GM06990 (cell line): ENCODE results near the gene ARID3A.

ENCODE experiments used
- DNase-seq: peaks from one replicate; pipeline ENCODE4 v3.0.0-alpha.2; 2011; ENCODE audit not compliant: insufficient read length; ENCODE audit errors: extremely low read depth
- H3K27me3 ChIP-seq: replicated peaks from 2 replicates; pipeline ENCODE4 v1.6.0; 2011; ENCODE audit warnings: low read length; ENCODE audit not compliant: control insufficient read depth, insufficient read depth
- H3K36me3 ChIP-seq: 2 replicates; pipeline ENCODE4 v1.5.1; 2011; ENCODE audit warnings: low read length; ENCODE audit not compliant: control insufficient read depth, insufficient read depth
- H3K4me3 ChIP-seq: replicated peaks from 2 replicates; pipeline ENCODE4 v1.5.1; 2011; ENCODE audit warnings: low read depth, mild to moderate bottlenecking, control low read depth, low read length
- TF ChIP-seq, protein P1 (sequence below): IDR thresholded peaks from 2 replicates; pipeline ENCODE4 v1.5.1; 2011; ENCODE audit warnings: low read length, control low read depth, mild to moderate bottlenecking, inconsistent platforms; ENCODE audit not compliant: insufficient read depth, poor library complexity, severe bottlenecking

Gene ARID3A

GRCh38 chr19:960020-960419 is 34.2 kb downstream of the ARID3A start:
- Histone ChIP-seq H3K27me3 (no peaks in the 10 kb centered on the region), H3K4me3 (no peak overlapping the region), H3K36me3 (peaks cover 43% of the 10 kb centered on the region)
- TF ChIP-seq, protein P1, sequence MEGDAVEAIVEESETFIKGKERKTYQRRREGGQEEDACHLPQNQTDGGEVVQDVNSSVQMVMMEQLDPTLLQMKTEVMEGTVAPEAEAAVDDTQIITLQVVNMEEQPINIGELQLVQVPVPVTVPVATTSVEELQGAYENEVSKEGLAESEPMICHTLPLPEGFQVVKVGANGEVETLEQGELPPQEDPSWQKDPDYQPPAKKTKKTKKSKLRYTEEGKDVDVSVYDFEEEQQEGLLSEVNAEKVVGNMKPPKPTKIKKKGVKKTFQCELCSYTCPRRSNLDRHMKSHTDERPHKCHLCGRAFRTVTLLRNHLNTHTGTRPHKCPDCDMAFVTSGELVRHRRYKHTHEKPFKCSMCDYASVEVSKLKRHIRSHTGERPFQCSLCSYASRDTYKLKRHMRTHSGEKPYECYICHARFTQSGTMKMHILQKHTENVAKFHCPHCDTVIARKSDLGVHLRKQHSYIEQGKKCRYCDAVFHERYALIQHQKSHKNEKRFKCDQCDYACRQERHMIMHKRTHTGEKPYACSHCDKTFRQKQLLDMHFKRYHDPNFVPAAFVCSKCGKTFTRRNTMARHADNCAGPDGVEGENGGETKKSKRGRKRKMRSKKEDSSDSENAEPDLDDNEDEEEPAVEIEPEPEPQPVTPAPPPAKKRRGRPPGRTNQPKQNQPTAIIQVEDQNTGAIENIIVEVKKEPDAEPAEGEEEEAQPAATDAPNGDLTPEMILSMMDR, result no peak
- DNase-seq, result no peak

DNA sequence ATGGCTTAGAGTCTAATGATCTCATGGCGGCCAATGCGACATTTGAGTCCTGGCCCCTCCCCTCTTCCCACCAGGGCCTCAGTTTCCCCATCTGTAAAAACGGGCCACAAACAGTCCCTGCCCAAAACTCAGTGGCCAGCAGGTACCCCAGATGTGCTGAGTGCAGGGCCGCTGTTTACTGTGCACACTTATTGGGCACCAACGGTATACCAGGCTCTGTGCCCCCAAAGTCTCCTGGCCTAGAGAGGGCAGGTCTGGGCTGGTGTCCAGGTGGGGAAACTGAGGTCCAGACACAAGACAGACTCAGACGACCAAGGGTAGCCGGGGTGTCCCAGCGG is 34.7 kb downstream of the ARID3A start:
- DNase-seq, result no peak
- Histone ChIP-seq H3K4me3 (no peak overlapping the region), H3K36me3 (peaks cover 46% of the 10 kb centered on the region), H3K27me3 (no peaks in the 10 kb centered on the region)
- TF ChIP-seq, protein P1, result no peak

DNA sequence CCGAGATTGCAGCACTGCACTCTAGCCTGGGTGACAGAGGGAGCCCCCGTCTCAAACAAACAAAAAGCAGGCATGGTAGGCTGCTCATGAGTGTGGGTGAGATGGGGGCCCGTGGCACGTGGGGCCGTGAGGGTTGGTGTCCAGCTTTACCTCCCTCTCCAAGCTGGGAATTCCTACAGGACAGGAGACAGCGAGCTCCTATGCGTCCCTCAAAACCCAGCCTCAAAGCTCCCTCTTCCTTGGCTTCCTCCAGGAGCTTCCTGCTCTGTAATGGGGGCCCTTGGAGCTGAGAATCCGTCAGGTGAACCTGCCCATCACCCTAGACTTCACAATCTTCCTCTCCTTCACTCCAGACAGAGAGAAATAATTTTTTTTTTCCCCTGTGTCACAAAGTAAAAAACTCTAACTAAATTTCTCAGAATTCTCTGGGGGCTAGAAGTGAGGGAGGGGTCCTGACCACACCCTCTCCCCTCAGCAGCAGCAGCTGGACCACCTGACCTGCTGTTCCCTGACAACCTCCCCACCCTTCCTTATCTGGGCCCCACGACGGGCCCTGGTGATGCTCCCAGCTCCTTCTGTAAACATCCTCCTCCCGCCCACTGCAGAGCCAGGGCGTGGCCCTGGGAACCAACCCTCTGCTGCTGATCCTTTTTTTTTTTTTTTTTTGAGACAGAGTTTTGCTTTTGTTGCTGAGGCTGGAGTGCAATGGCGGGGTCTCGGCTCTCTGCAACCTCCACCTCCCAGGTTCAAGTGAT is 36.2 kb downstream of the ARID3A start:
- H3K4me3 ChIP-seq, result no peak overlapping the region
- no peaks in the 10 kb centered on the region for H3K27me3 ChIP-seq
- DNase-seq, result no peak
- H3K36me3 ChIP-seq, result peaks cover 50% of the 10 kb centered on the region
- TF ChIP-seq, protein P1, result no peak

GRCh38 chr19:962683-963400 is 37.0 kb downstream of the ARID3A start:
- TF ChIP-seq, protein P1, result no peak
- Histone ChIP-seq H3K36me3 (peaks cover 52% of the 10 kb centered on the region), H3K27me3 (no peaks in the 10 kb centered on the region), H3K4me3 (no peak overlapping the region)
- no peak for DNase-seq

- Histone ChIP-seq H3K4me3 (no peak overlapping the region), H3K36me3 (peaks cover 56% of the 10 kb centered on the region), H3K27me3 (no peaks in the 10 kb centered on the region)
- TF ChIP-seq, protein P1, result no peak
- no peak for DNase-seq
These were observed 37.7 kb downstream of the ARID3A start for GRCh38 chr19:963486-963951.
